Renal cortex interstitium (tissue), 11 donors: Measurements from ENCODE around the gene BCL2L15. TPM values are rescaled to one million over a fixed set of nuclear protein-coding genes. Genes with fewer than 3 reads are reported as not detected.

Source experiments
- DNase-seq, 11 donors: peaks; one replicate each; pipeline ENCODE4 v3.0.0-alpha.2; 2013; ENCODE audit warnings: low read depth in 9 of 11, low spot score in 4 of 11; ENCODE audit errors: extremely low read depth in 1 of 11
- polyA plus RNA-seq, 3 donors: library from polyadenylated mRNA; unstranded; fragments of 120-200 nt; gene quantifications; one replicate each; pipeline ENCODE4 v1.2.1, GENCODE V29; 2013; ENCODE audit not compliant: insufficient read length in 3 of 3

The BCL2L15 gene
- polyA plus RNA-seq, 3 donors, result 0.47 to 1.2 (median 0.68) TPM

DNA sequence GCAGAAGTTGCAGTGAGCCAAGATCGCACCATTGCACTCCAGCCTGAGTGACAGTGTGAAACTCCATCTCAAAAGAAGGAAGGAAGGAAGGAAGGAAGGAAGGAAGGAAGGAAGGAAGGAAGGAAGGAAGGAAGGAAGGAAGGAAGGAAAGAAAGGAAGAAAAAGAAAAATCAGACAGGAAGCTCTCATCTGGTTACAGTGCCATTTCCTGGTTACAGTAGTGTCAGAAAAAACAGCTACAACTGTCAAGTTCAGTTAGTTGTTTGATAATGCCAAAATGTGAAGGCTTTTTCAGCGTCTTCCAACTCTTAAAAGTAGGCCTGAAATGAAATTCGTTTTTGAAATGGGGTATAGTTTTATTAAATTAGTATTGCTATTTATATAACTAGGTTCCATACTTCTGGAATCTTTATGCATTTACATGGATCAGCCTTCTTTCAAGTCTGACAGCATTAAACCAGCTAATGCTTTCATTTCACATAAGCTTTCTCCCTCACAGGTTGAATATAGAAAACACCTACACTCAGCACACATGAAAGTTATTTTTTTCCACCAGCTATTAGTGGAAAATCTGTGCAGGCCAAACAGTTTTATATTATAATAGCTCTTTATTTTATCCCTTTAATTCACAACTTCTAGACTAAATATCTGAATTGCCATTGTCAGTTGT is 37.1 kb downstream of the BCL2L15 start:
- DNase-seq, result no peak

DNA sequence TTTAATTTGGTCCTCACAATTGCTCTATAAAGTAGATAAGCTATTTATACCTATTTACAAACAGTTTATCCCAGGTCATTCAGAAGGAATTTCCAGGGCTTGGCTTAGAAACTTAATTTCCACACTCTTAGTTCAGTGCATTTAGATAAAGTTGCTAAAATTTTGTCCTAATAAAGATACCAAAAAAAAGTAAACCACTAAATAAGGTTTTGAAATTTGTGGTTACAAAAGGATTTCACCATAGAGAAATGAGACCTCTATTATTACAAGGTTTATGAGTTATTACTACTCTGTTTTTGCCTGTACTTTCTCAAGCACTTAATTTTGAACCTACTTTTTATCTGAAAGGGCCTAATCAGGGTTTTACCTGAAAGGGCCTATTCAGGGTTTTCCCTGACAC is 38.3 kb downstream of the BCL2L15 start:
- no peak for DNase-seq

DNA sequence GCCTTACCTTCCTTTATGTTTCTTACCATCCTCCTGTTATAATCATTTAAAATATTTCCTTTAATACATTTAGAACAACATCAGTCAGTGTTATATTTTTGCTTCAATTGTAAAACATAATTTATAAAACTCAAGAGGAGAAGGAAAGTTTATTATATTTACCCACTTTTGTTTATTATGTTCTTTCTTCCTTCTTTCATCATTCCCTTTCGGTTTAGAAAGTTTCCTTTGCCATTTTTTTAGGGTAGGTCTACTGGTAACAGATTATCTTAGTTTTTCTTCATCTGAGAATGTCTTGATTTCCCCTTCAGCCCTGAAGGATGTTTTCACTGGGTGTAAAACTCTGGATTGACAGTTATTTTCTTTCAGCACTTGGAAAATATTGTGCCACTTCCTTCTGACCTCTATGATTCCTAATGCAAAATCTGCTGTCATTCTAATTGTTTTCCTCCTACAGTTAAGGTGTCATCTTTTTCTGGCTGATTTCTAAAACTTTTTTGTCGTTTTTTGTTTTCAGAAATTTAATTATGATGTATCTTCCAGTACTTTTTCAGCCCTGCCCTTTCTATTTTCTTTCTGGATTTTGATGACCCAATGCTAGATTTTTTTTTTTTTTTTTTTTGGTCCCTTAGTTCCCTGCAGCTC is 40.9 kb downstream of the BCL2L15 start:
- no peak for DNase-seq

DNA sequence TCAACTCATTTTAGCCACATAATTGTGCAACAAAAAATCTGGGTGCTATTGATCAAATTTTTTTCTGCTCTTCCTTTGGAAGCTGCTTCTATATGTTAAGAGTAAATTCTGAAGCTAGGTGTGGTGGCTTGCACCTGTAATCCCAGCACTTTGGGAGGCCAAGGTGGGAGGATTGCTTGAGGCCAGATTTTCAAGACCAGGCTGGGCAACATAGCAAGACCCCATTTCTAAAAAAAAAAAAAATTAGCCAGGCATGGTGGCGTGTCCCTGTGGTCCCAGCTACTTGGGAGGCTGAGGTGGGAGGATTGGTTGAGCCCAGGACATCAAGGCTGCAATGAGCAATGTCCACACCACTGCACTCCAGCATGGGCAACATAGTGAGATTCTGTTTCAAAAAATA is 50.8 kb downstream of the BCL2L15 start:
- no peak for DNase-seq

DNA sequence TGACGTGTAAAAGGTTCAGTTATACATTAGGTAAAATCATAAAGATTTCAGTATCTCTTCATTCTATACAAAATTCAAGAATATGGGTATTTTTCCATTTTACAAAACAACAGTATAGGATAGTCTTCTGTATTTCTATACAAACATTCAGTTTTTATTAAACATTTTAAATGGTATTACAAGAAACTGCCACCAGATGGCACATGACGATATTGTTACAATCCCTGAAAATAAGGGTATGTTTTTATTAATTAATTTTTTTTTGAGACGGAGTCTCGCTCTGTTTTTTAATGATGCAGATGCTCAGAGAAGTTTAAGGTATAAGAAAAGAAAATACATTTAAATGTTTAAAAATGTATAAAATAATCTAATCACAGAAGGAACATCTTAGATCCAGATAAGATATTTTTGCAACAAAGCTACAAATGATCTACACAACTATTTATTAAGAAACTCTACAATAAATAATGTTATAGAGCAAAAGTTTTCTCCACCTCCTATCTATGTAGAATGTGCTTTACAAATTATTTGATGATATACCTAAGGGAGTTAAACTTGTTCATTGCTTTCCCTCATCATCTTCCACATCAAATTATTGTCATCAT is 51.6 kb downstream of the BCL2L15 start:
- DNase-seq, result peak in 10 of 11 donors; percentile 18 to 57 (median 24)

DNA sequence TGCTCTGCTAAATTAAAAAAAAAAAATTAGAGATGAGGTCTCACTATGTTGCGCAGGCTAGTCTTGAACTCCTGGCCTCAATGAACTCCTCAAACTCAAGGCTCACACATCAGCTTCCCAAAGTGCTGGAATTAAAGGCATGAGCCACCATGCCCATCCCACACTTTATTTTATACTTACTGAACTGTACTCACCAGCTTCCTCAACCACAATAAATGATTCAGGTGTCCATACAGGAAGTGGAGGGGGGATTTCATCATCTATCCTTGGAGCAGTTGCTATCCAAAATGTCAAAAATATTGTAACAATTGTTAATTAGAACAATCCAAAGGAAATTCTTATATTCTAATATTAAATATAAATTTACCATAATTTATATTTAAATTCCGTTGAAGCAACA is 52.7 kb downstream of the BCL2L15 start:
- DNase-seq, result no peak

Other genes with a start within 250 kb of the BCL2L15 start
- gene PHTF1, start 128.1 kb downstream of the BCL2L15 start, polyA plus RNA-seq, result 10 to 100 TPM; 22.8 to 27.1 (median 24.0) TPM
- 10 to 100 TPM; 25.4 to 28.1 (median 26.4) TPM for gene RSBN1, start 75.1 kb downstream of the BCL2L15 start, polyA plus RNA-seq
- under 1 TPM; 0.23 to 0.42 (median 0.25) TPM for gene PTPN22, start 15.9 kb downstream of the BCL2L15 start, polyA plus RNA-seq
- gene AP4B1, start 17.2 kb upstream of the BCL2L15 start, polyA plus RNA-seq, result 10 to 100 TPM; 26.7 to 46.2 (median 31.1) TPM
- 10 to 100 TPM in 2 of 3 donors, 1 to 10 TPM in 1; 9.0 to 13.2 (median 11.3) TPM for gene DCLRE1B, start 17.7 kb upstream of the BCL2L15 start, polyA plus RNA-seq
- gene HIPK1, start 41.7 kb upstream of the BCL2L15 start, polyA plus RNA-seq, result 10 to 100 TPM; 40.3 to 43.9 (median 41.4) TPM
- gene OLFML3, start 91.9 kb upstream of the BCL2L15 start, polyA plus RNA-seq, result 100 to 1,000 TPM; 130 to 168 (median 133) TPM